ENCODE data around the gene ICAM5. TPM values are rescaled to one million over a fixed set of nuclear protein-coding genes. Genes with fewer than 3 reads are reported as not detected.

Gene ICAM5
- total and polyA plus RNA-seq, 2 experiments from 2014 or later = 21.0 to 53.0 TPM

DNA sequence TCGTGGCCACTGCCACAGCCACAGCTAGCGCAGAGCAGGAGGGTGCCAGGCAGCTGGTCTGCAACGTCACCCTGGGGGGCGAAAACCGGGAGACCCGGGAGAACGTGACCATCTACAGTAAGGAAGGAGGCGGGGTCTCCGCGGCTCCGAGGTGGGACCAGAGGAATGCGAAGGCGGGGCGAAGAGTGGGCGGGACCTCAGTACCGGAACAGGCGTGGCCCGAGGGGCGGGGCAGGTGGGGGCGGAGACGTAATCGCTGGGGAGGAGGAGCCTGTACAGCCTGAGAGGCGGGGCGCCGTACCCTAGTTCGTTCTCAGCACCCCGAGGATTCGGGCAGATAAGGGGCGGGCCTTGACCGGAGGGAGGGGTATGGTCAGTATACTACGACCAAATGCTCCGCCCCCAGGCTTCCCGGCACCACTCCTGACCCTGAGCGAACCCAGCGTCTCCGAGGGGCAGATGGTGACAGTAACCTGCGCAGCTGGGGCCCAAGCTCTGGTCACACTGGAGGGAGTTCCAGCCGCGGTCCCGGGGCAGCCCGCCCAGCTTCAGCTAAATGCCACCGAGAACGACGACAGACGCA, 2.5 kb downstream of the ICAM5 start:
- no peaks in the 10 kb centered on the region for H3K9me3 ChIP-seq (ENCODE audit: low read depth)
- peaks cover 98% of the 10 kb centered on the region for H3K27me3 ChIP-seq
- no peaks in the 10 kb centered on the region for H3K4me1 ChIP-seq (ENCODE audit: low read depth)
- H3K27ac ChIP-seq = no peak overlapping the region
- peak overlapping the region; percentile 50 for H3K4me3 ChIP-seq
- peak; percentile 85 to 95 for DNase-seq (ENCODE audit: low read depth in 1 of 2, low spot score in 1 of 2)
- no peaks in the 10 kb centered on the region for H3K36me3 ChIP-seq
- TF ChIP-seq, protein P1, sequence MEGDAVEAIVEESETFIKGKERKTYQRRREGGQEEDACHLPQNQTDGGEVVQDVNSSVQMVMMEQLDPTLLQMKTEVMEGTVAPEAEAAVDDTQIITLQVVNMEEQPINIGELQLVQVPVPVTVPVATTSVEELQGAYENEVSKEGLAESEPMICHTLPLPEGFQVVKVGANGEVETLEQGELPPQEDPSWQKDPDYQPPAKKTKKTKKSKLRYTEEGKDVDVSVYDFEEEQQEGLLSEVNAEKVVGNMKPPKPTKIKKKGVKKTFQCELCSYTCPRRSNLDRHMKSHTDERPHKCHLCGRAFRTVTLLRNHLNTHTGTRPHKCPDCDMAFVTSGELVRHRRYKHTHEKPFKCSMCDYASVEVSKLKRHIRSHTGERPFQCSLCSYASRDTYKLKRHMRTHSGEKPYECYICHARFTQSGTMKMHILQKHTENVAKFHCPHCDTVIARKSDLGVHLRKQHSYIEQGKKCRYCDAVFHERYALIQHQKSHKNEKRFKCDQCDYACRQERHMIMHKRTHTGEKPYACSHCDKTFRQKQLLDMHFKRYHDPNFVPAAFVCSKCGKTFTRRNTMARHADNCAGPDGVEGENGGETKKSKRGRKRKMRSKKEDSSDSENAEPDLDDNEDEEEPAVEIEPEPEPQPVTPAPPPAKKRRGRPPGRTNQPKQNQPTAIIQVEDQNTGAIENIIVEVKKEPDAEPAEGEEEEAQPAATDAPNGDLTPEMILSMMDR (IDR thresholded peaks at IDR 0.05; ENCODE audit: low read depth, low read length) = no peak

DNA sequence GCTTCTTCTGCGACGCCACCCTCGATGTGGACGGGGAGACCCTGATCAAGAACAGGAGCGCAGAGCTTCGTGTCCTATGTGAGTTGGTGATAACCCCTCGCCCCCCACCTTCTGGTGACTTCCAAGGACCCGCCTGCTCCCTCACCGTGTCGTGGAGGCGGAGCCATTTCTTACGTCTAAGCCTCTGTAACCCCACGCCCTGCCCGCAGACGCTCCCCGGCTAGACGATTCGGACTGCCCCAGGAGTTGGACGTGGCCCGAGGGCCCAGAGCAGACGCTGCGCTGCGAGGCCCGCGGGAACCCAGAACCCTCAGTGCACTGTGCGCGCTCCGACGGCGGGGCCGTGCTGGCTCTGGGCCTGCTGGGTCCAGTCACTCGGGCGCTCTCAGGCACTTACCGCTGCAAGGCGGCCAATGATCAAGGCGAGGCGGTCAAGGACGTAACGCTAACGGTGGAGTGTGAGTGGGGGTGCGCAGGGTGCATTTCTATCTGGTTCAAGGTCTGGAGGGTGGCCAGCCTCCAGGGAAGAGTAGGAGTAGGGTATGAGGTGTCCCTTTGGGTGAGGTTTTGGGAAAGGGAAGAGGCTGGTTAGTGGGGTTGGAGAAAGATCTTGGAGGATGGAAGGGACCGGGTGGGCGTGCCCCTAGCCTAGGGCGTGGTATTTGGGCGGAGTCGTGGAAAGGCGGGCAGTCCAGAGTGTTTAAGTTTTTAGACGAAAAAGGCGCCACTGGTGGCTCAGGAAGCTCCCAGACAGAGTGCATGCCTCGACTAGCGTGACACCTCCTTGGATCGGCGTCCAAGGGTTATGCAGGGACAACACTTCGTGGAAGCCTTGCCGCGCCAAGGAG, 3.3 kb downstream of the ICAM5 start:
- no peaks in the 10 kb centered on the region for H3K36me3 ChIP-seq
- no peak for DNase-seq (ENCODE audit: low read depth in 1 of 2, low spot score in 1 of 2)
- no peak overlapping the region for H3K27ac ChIP-seq
- H3K4me1 ChIP-seq (ENCODE audit: low read depth) = no peaks in the 10 kb centered on the region
- TF ChIP-seq, protein P1 (IDR thresholded peaks at IDR 0.05; ENCODE audit: low read depth, low read length) = no peak
- no peaks in the 10 kb centered on the region for H3K9me3 ChIP-seq (ENCODE audit: low read depth)
- peak overlapping the region; percentile 50 for H3K4me3 ChIP-seq
- peaks cover 91% of the 10 kb centered on the region for H3K27me3 ChIP-seq

DNA sequence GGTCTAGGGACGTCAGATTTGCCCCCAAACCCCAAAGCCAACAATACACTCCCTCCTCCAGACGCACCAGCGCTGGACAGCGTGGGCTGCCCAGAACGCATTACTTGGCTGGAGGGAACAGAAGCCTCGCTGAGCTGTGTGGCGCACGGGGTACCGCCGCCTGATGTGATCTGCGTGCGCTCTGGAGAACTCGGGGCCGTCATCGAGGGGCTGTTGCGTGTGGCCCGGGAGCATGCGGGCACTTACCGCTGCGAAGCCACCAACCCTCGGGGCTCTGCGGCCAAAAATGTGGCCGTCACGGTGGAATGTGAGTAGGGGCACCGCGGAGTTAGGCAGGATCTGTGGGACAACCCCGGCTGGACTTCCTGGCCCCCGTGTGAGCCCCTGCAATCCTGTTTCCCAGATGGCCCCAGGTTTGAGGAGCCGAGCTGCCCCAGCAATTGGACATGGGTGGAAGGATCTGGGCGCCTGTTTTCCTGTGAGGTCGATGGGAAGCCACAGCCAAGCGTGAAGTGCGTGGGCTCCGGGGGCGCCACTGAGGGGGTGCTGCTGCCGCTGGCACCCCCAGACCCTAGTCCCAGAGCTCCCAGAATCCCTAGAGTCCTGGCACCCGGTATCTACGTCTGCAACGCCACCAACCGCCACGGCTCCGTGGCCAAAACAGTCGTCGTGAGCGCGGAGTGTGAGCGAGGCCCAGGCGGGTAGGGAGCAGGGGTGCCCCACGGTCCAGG, 4.0 kb downstream of the ICAM5 start:
- Histone ChIP-seq H3K9me3 (ENCODE audit: low read depth) (no peaks in the 10 kb centered on the region), H3K36me3 (no peaks in the 10 kb centered on the region), H3K4me1 (ENCODE audit: low read depth) (no peaks in the 10 kb centered on the region), H3K4me3 (no peak overlapping the region), H3K27ac (no peak overlapping the region), H3K27me3 (peaks cover 83% of the 10 kb centered on the region)
- TF ChIP-seq, protein P1 (IDR thresholded peaks at IDR 0.05; ENCODE audit: low read depth, low read length) = no peak
- DNase-seq (ENCODE audit: low read depth in 1 of 2, low spot score in 1 of 2) = no peak

DNA sequence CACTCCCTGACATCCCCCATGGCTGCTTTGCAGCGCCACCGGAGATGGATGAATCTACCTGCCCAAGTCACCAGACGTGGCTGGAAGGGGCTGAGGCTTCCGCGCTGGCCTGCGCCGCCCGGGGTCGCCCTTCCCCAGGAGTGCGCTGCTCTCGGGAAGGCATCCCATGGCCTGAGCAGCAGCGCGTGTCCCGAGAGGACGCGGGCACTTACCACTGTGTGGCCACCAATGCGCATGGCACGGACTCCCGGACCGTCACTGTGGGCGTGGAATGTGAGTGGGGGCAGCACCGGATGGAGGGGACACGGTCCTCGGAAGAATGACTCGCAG, 4.6 kb downstream of the ICAM5 start:
- Histone ChIP-seq H3K36me3 (no peaks in the 10 kb centered on the region), H3K9me3 (ENCODE audit: low read depth) (no peaks in the 10 kb centered on the region), H3K27me3 (peaks cover 78% of the 10 kb centered on the region), H3K4me1 (ENCODE audit: low read depth) (no peaks in the 10 kb centered on the region), H3K27ac (no peak overlapping the region), H3K4me3 (no peak overlapping the region)
- TF ChIP-seq, protein P1 (IDR thresholded peaks at IDR 0.05; ENCODE audit: low read depth, low read length) = no peak
- no peak for DNase-seq (ENCODE audit: low read depth in 1 of 2, low spot score in 1 of 2)

DNA sequence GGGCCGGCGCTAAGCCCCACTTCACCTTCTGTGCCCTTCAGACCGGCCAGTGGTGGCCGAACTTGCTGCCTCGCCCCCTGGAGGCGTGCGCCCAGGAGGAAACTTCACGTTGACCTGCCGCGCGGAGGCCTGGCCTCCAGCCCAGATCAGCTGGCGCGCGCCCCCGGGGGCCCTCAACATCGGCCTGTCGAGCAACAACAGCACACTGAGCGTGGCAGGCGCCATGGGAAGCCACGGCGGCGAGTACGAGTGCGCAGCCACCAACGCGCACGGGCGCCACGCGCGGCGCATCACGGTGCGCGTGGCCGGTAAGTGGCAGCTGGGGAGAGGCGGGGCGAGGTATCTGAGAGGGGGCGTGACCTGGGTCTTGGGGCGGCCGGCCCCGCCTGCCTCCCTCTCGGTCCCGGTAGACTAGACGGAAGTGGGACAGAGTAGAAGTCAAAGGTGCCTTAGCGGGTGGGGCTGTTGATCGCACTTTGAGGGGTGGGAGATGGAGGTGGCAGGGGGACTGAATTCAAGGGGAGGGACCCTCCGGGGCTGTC, 5.6 kb downstream of the ICAM5 start:
- H3K27me3 ChIP-seq = peaks cover 67% of the 10 kb centered on the region
- TF ChIP-seq, protein P1 (IDR thresholded peaks at IDR 0.05; ENCODE audit: low read depth, low read length) = peak; percentile 27
- H3K27ac ChIP-seq = no peak overlapping the region
- no peak overlapping the region for H3K4me3 ChIP-seq
- no peaks in the 10 kb centered on the region for H3K36me3 ChIP-seq
- no peaks in the 10 kb centered on the region for H3K4me1 ChIP-seq (ENCODE audit: low read depth)
- no peaks in the 10 kb centered on the region for H3K9me3 ChIP-seq (ENCODE audit: low read depth)
- DNase-seq (ENCODE audit: low read depth in 1 of 2, low spot score in 1 of 2) = peak; percentile 47 to 56

All from cardiac muscle cell (in vitro differentiated cells and primary cell).